GM10847 (cell line): Measurements from ENCODE around the gene B4GALNT1.

Experiments
- POLR2A ChIP-seq: IDR thresholded peaks from 2 replicates; pipeline ENCODE4 v1.6.1; 2011; ENCODE audit not compliant: insufficient read length; ENCODE audit errors: extremely low read depth

The B4GALNT1 gene

GRCh38 chr12:57622293-57623245, 10.4 kb downstream of the B4GALNT1 start:
- TF ChIP-seq POLR2A: no peak

GRCh38 chr12:57621497-57622292, 11.3 kb downstream of the B4GALNT1 start:
- TF ChIP-seq POLR2A: no peak

GRCh38 chr12:57620936-57621496, 12.0 kb downstream of the B4GALNT1 start:
- no peak for TF ChIP-seq POLR2A

DNA sequence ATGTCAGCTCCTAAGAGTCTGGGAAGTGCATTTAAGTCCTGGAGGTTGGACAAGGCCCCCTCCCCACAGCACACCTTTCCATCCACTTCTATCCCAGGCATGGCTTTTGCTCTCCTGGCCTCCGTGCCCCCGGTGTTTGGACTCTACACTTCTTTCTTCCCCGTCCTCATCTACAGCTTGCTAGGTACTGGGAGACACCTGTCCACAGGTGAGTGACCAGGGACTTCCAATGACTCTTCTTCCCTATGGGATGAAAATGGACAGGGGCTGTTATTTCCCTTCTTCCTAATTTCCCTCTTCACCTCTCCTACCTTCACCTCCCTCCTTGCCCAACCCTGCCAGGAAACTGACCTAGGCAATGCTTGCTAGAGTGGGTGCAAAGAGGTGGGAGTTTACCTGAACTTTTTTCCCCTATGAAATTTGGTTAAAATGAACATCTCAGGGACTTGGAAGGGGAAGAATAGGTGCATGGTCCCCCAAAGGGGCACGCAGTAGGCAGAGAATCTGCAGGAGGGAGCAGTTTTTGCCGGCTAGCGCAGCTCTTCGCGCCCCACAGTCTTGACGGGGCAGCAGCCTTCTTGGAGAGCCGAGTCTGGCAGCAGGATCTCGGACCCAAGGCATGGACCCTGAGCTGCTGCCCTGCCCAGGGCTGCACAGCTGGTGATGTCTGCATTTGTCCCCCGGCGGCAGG, 12.6 kb downstream of the B4GALNT1 start:
- no peak for TF ChIP-seq POLR2A

GRCh38 chr12:57619434-57620244, 13.4 kb downstream of the B4GALNT1 start:
- TF ChIP-seq POLR2A: no peak

DNA sequence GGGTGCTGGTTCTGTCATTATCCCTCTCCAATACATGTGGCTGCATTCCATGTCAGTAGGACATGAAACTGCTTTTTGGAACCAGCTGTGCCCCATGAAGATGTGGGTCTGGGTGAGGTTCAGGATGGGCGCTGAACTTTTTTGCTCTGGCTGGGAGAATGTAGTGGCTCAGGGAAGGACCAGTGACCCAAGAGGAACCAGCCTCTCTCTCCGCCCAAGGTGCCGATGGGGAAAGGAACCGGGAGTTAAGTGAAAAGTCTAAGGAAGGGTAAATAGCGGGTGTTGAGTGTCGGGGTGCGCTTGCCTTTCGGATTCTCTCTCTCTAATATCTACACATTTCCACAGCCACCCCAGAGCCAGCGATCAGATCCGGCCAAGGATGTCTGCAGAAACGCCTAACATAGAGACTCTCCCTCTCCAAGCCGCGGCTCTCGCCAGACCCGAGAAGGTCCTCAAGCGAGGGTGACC, 14.0 kb downstream of the B4GALNT1 start:
- TF ChIP-seq POLR2A: no peak

- no peak for TF ChIP-seq POLR2A
Observed at GRCh38 chr12:57617942-57618341, 15.1 kb downstream of the B4GALNT1 start.

DNA sequence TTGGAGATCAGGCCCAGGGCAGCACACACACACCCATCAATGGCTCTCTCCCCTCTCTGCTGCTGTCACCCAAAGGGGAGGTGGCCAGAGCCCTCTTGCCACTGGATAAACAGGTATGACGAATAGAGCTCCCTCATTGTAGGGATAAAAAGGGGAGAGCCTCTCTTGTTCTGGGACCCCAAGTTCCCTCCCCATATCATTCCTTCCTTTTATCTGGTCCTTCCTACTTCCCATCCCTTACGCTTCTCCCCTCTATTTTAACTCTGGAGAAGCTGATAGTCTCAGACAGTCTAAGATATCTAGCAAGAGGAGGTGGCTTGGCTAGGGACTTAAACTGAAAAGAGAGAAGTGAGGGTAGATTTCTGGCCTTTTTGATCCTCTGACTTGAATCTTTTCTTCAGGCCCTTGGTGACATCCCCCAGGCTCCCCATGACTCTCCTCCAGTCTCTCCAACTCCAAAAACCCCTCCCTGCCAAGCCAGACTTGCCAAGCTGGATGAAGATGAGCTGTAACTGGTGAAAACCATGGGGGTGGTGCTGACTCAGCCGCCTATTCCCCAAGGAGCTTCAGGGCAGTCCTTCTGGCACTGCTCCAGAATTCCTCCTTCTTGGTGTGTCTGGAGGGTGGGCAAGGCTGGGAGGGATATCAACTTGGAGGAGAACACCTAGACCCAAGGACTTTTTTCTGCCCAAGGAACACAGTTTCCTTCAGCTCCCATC, 16.5 kb downstream of the B4GALNT1 start:
- no peak for TF ChIP-seq POLR2A

DNA sequence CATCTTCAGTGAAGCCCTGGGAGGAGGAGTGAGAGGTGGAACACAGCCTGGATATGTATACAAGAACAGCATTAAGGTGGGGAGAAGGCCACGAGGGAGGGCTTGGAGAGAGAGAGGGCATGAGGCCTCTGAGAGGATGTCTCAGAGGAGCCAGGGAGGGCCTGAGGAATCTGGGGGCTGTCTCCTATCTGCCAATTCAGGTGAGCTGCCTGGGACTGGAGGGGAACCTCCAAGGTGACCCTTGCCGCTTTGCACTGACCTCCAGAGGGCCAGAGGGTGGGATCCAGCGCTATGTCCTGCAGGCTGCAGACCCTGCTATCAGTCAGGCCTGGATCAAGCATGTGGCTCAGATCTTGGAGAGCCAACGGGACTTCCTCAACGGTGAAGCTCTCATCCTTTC, 17.4 kb downstream of the B4GALNT1 start:
- TF ChIP-seq POLR2A: no peak

DNA sequence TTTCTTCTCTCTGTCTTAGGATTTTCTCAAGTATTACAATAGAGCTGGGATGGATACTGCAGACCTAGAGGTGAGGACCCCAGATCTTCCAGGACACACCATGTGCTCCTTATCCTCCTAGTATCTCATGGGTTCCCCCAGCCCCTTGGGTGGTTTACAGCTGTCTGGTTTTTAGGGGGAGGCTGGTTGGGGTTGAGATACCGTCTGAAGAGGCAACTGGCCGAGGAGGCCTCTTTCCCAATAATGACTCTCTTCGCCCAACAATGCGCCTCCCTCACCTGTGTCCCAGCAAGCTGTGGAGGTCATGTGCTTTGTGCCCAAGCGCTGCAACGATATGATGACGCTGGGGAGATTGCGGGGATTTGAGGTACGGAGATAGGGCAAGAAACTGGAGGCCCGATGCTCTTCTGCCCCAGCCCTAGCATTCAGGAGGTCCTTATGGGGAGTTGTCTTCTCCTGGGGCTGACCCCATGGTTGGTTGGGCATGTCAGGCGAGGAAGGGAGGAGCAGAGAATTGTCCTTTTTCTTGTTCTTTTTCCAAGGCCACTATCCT, 18.0 kb downstream of the B4GALNT1 start:
- TF ChIP-seq POLR2A: no peak

- no peak for TF ChIP-seq POLR2A
Observed at GRCh38 chr12:57614178-57614947, 18.6 kb downstream of the B4GALNT1 start.

DNA sequence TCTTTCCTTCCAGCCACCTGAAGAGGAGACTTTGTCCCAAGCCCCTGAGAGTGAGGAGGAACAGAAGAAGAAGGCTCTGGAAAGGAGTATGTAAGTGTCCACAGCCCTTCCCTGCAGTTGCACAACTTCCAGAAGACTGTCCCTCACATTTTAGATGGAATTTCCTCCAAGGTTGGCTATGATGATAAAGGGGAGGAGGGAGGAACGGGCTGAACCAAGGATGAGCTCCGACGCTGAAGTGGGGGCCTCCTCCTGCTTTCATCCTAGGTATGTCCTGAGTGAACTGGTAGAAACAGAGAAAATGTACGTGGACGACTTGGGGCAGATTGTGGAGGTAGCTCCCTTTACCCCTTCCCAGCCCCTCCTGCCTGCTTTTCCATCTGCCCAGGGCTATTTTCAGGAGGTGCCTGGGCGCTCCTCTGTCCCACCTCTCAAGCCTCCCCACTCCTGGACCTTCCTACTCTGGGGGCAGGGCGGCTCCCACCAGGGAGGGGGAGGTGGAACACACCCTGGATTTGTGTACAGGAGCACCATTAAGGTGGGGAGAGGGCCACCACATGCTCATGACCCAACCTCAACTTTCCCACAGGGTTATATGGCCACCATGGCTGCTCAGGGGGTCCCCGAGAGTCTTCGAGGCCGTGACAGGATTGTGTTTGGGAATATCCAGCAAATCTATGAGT, 19.4 kb downstream of the B4GALNT1 start:
- TF ChIP-seq POLR2A: no peak
